ENCODE results near the gene ADAMTS17.

DNA sequence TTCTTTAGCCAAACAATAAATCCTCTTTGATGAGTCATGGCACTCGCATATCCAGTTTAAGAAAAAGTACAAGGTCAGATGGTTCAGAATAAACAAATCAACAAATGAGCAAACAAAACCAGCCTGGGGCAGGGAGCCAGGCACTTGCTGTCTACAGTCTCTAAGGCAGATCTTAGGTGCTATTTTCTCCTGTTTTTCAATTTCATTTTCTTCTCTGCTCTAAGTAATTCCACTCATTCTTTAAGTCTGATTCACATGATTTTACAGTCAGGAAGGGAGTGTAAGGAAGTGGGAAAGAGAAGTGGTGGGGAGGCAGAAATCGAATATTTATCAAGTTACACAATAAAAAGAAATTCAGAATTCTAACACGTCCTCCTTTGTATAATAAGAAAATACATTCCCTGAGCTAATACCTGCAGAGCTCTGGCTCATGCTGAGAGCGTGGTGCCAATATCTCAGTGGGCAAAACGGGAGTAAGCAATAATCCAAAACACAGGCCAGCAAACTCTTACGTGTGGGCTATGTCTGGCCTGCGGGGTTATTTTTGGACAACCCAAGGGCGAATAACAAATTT lies 298.6 kb downstream of the ADAMTS17 start:
- TF ChIP-seq, protein P1, sequence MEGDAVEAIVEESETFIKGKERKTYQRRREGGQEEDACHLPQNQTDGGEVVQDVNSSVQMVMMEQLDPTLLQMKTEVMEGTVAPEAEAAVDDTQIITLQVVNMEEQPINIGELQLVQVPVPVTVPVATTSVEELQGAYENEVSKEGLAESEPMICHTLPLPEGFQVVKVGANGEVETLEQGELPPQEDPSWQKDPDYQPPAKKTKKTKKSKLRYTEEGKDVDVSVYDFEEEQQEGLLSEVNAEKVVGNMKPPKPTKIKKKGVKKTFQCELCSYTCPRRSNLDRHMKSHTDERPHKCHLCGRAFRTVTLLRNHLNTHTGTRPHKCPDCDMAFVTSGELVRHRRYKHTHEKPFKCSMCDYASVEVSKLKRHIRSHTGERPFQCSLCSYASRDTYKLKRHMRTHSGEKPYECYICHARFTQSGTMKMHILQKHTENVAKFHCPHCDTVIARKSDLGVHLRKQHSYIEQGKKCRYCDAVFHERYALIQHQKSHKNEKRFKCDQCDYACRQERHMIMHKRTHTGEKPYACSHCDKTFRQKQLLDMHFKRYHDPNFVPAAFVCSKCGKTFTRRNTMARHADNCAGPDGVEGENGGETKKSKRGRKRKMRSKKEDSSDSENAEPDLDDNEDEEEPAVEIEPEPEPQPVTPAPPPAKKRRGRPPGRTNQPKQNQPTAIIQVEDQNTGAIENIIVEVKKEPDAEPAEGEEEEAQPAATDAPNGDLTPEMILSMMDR (IDR thresholded peaks at IDR 0.05), result no peak
- no peak for TF ChIP-seq POLR2A (IDR thresholded peaks at IDR 0.05)
